ENCODE results near the gene TNFSF10. TPM values are rescaled to one million over a fixed set of nuclear protein-coding genes. Genes with fewer than 3 reads are reported as not detected.

Gene TNFSF10
- total and polyA plus RNA-seq, 2 of the 8 experiments (the other 6 are each of a cell fraction or from before 2014, with no cell fraction given) = 0.06 TPM; not detected in 1

GRCh38 chr3:172540049-172540448, 16.8 kb upstream of the TNFSF10 start:
- no peaks in the 10 kb centered on the region for H3K36me3 ChIP-seq (ENCODE audit: control insufficient read depth in 2 of 4, insufficient read depth in 4 of 4, low read length in 3 of 4)
- no peak overlapping the region for H2BK12ac ChIP-seq (ENCODE audit: low read depth, low read length)
- no peaks in the 10 kb centered on the region for H3K23me2 ChIP-seq (ENCODE audit: low read depth, low read length)
- no peak overlapping the region for H2BK5ac ChIP-seq (ENCODE audit: low read depth, low read length)
- H3K79me2 ChIP-seq (ENCODE audit: control insufficient read depth in 1 of 2, insufficient read depth in 2 of 2, low read length in 2 of 2) = no peaks in the 10 kb centered on the region
- FAIRE-seq (no peak), DNase-seq (ENCODE audit: low read depth in 1 of 2, low spot score in 2 of 2) (no peak)
- H2BK120ac ChIP-seq (replicated peaks; ENCODE audit: low read depth, low read length) = no peak overlapping the region
- no peak overlapping the region for H3K9ac ChIP-seq (replicated peaks in 1 of 4; ENCODE audit: extremely low read depth in 1 of 4, low read depth in 3 of 4, low read length in 3 of 4)
- H3K4me1 ChIP-seq (replicated peaks in 1 of 4; ENCODE audit: control insufficient read depth in 3 of 4, insufficient read depth in 4 of 4, low read length in 3 of 4) = no peaks in the 10 kb centered on the region
- H4K8ac ChIP-seq (ENCODE audit: extremely low read depth, insufficient read depth, low read length) = no peak overlapping the region
- ChIA-PET CTCF (ENCODE audit: partially characterized antibody) (interaction anchor here (0.6 to 1.1 kb wide), 2 partner anchors 12 to 52 kb away, joined by 3 read pairs; no protein-coding TSS in a partner anchor), POLR2A (ENCODE audit: partially characterized antibody) (no interaction called here)
- H3K27ac ChIP-seq (ENCODE audit: low read depth, low read length) = no peak overlapping the region
- no peaks in the 10 kb centered on the region for H3K9me3 ChIP-seq (ENCODE audit: insufficient read depth in 2 of 2, low read depth in 1 of 2, low read length in 1 of 2)
- no peak overlapping the region for H2BK20ac ChIP-seq (ENCODE audit: low read length)
- H4K5ac ChIP-seq (ENCODE audit: insufficient read length, low read depth, low read length) = no peak overlapping the region
- H4K91ac ChIP-seq (replicated peaks; ENCODE audit: insufficient read length, low read length) = no peak overlapping the region
- H2AFZ ChIP-seq (ENCODE audit: low read length) = no peak overlapping the region
- TF ChIP-seq CBX8 (IDR thresholded peaks at IDR 0.05; ENCODE audit: borderline replicate concordance, low read depth, low read length) = no peak
- TF ChIP-seq NANOG (IDR thresholded peaks at IDR 0.05; ENCODE audit: insufficient read depth, low read depth, low read length, poor library complexity, severe bottlenecking) = no peak
- no peak for TF ChIP-seq PHF8 (conservative IDR thresholded peaks at IDR 0.05; ENCODE audit: low read depth, low read length)
- TF ChIP-seq CBX5 (IDR thresholded peaks at IDR 0.05; ENCODE audit: low read depth, low read length) = no peak
- H4K20me1 ChIP-seq (replicated peaks in 1 of 2; ENCODE audit: control insufficient read depth in 1 of 2, insufficient read depth in 2 of 2, low read length in 2 of 2) = no peaks in the 10 kb centered on the region
- H2AK5ac ChIP-seq (ENCODE audit: low read depth, low read length) = no peak overlapping the region
- H3K14ac ChIP-seq (ENCODE audit: insufficient read length) = no peak overlapping the region
- no peak overlapping the region for H3K23ac ChIP-seq (ENCODE audit: insufficient read length)
- H3K18ac ChIP-seq (ENCODE audit: extremely low read depth, low read length) = no peak overlapping the region
- no peak overlapping the region for H3K4ac ChIP-seq (replicated peaks; ENCODE audit: insufficient read length, low read depth, low read length)
- H3K4me2 ChIP-seq (ENCODE audit: insufficient read depth in 1 of 2, low read depth in 2 of 2, low read length in 2 of 2) = no peak overlapping the region
- no peaks in the 10 kb centered on the region for H3K79me1 ChIP-seq (ENCODE audit: low read depth, low read length)
- WGBS, 2 experiments (ENCODE audit: extremely low coverage in 1 of 2, insufficient coverage in 1 of 2, insufficient read length in 1 of 2, insufficient replicate concordance in 2 of 2, low coverage in 1 of 2, low lambda C conversion rate in 2 of 2, missing lambda C conversion rate in 1 of 2) = 94% methylated on average over 1 of the region's 1 CpG; no CpG with 5 or more reads in 1 of the 2 experiments
- no peaks in the 10 kb centered on the region for H3K27me3 ChIP-seq (replicated peaks in 1 of 4; ENCODE audit: control insufficient read depth in 3 of 4, extremely low read depth in 1 of 4, insufficient read depth in 3 of 4, low read length in 3 of 4)
- H2BK15ac ChIP-seq (ENCODE audit: low read length) = no peak overlapping the region
- H3K56ac ChIP-seq (replicated peaks; ENCODE audit: insufficient read length, low read depth, low read length) = no peak overlapping the region
- no peak overlapping the region for H3K4me3 ChIP-seq (ENCODE audit: extremely low read depth in 1 of 4, insufficient read depth in 2 of 4, low read depth in 3 of 4, low read length in 4 of 4)

All from H1 (cell line).